ENCODE data around the gene RALGAPA1. TPM values are rescaled to one million over a fixed set of nuclear protein-coding genes. Genes with fewer than 3 reads are reported as not detected.
"Not testable (repeated sequence)": the region's sequence is repeated elsewhere in the genome, so short reads cannot be mapped to it uniquely, and the experiment has no call there.

The RALGAPA1 gene
- total RNA-seq, 1 donor from 2014 or later: 39.2 TPM

DNA sequence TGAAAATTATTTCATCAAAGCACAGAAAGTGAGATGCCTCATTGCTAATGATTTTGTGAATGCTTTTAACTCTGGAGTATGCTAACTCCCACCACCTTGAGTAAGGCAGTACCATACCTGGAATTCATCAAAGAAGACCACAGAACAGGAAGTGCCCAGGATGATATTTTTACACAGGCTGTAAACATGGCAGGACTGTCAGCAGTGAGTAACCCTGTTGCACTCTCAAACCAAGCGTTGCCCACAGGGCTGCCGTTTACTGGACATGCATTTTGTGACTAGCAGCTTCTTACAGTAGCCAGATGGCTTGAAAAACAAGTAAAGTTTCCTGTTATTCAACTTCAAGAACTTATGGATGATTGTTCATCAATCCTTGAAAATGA lies 42.4 kb downstream of the RALGAPA1 start:
- intact Hi-C loops (cut with micrococcal nuclease): no loop called here

DNA sequence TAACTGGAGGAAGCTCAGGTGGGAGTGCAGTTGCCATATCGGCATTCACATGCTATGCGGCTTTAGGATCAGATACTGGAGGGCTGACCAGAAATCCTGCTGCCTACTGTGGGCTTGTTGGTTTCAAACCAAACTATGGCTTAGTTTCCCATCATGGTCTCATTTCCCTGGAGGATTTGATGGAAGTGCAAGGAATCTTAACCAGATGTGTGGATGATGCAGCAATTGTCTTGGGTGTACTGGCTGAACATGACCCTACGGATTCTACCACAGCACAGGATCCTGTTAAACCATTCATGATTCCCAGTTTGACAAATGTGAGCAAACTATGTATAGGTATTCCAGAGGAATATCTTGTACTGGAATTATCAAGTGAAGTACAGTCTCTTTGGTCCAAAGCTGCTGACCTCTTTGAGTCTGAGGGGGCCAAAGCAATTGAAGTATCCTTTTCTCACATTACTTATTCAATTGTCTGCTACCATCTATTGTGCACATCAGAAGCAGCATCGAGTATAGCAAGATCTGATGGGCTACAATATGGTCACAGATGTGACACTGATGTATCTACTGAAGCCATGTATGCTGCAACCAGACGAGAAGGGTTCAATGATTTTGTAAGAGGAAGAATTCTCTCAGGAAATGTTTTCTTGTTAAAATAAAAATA lies 42.9 kb downstream of the RALGAPA1 start:
- intact Hi-C loops (cut with micrococcal nuclease): no loop called here

DNA sequence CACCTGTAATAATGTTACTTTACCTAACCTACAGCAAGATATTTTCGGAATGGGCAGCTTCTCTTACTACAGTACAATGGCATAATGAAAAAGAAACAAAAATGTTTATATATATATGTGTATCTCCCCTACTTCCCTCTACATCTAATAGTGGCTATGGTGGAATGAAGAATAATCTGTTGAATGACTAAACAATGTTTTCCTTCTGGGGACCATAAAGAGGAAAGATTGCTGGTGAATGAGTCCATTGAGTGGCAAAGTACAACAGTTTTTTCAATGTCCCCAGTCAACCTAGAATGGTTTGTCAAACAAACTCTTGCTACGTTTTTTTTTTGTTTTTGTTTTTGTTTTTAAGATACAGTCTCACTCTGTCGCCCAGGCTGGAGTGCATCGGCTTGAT lies 47.2 kb downstream of the RALGAPA1 start:
- intact Hi-C loops (cut with micrococcal nuclease): no loop called here

DNA sequence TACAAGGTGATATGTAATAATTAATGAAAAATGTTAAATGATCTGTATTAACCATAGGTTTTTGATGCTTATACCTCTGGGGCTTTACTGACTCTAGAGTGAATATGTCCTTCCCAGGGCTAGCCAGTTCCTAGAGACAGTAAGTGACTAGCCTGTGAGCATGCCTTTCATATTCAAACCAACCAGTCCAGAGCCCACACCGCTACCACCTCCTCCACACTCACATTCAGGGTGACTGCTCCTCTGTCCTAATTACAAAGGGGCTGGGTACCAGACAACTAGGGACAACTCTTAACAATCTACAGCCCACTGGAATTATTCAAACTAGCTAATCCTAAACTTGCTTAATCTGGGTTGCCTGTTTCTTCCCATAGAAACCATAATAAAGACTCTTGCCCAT lies 49.0 kb downstream of the RALGAPA1 start:
- intact Hi-C loops (cut with micrococcal nuclease): no loop called here

DNA sequence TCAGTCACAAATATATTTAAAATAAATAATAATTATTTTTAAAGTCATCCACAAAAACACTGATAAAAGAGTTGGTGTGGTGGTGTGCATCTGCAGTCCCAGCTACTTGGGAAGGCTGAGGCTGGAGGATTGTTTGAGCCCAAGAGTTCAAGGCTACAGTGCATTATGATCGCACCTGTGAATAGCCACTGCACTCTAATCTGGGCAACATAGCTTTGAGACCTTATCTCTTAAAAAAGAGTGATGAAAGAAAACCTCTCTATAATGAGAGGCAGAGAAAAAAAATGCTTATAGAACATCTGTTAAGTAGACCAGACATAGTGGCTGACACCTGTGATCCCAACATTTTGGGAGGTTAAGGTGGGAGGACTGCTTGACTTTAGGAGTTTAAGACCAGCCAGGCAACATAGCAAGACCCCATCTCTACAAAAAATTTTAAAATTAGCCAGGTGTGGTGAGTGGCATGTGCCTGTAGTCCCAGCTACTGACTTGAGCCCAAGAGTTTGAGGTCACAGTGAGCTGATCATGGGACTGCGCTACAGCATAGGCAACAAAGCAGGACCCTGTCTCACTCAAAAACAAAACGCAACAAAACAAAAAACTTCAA lies 50.5 kb downstream of the RALGAPA1 start:
- intact Hi-C loops (cut with micrococcal nuclease): no loop called here

DNA sequence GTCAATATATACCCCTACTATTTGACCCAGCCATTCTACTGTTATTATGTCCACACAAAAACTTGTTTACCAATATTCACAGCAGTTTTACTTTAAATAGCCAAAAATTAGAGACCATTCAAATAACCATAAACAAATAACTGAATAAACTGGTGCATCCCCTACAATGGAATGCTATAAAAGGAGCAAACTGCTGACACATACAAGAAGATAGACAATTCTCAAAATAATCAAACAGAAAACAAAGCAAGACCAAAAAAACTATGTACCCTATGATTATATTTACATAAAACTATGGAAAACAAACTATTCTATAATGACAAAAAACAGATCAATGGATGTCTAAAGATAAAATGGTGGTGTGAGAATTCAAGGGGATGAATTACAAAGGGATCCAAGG lies 54.4 kb downstream of the RALGAPA1 start:
- intact Hi-C loops (cut with micrococcal nuclease): no loop called here

DNA sequence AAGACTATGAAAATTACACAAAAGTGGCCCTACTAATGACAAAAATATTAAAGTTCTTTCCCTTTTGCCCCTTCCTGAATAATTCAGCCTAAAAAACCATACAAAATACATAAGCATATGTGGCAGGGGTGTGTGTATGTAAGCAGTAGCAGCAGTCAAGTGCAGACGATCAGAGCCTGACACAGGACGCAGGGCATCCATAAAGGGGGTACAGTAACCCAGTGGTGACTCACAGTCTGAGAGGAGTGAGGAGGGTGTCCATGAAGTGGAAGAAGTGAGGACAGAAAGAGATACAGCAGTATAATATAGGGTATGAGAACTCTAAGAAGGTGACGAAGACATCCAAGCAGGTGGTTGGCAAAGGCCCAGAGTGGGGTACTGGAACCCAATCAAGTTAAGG lies 56.7 kb downstream of the RALGAPA1 start:
- intact Hi-C loops (cut with micrococcal nuclease): no loop called here

DNA sequence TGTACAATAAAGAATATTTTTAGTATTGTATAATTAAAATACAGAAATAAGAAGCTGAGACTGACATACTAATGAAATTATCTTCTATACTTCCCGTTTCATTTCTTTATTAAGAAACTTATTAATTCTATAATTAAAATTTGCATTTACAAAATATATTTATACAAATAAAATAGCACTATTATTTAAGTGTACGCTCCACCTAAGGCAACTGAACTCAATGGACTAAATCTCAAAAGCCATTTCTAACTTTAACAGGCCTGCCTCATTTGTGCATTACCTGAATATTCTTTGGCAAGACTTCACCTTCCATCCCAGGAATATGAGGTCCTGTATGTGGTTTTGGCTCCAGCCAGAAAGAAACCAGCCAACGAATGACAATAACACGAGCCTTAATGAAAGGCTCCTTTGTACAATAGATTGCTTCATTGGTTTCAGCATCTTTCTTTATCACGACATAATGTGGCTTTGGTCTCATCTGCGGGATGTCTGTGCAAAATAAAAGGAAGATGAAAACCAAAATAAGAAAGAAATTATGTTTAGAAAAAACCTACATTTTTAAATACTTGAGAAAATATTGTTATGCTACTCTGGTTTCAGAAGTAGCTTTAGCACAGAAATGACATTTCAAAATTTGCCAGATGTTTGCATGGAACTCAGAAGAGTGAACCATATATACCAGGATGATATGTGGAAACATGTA lies 58.7 kb downstream of the RALGAPA1 start:
- intact Hi-C loops (cut with micrococcal nuclease): no loop called here

DNA sequence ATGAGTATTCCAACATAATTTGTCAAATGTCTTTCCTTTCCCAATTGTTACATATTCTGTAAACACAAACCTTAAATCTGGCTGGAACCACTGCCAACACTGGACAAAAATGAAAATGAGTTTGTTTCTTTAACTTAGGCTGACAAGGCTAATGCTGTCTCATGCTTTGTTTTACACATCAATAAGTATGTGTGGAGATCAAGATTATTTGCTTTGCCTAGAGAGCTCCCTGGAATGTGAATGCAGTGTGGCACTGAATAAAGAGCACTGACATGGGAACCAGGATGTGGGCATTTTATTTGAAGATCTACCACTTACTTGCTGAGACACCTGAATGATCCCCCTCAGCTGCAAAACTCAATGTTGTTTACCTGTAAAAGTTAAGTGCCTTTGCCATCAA lies 61.7 kb downstream of the RALGAPA1 start:
- intact Hi-C loops (cut with micrococcal nuclease): no loop called here

DNA sequence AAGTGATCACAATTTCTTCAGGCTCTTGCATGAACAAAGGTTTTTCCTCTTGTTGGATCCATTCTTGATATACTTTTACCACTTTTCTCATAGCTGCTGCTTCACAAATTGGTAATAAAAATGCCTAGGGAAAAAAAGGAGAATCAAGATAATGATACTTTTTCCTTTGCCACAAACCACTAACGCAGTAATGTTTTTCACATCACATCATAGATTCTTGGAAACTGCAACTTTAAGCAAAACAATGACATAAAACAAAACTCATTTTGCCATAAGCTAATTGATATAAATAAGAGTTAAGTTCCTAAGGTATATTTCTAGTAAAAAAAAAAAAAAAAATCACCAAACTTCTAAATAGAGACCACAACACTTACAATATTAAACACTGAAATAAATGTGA lies 66.7 kb downstream of the RALGAPA1 start:
- intact Hi-C loops (cut with micrococcal nuclease): loop anchor here (5.0 kb wide), 1 partner anchor 65 kb away; the partner anchor contains the start of gene RALGAPA1

DNA sequence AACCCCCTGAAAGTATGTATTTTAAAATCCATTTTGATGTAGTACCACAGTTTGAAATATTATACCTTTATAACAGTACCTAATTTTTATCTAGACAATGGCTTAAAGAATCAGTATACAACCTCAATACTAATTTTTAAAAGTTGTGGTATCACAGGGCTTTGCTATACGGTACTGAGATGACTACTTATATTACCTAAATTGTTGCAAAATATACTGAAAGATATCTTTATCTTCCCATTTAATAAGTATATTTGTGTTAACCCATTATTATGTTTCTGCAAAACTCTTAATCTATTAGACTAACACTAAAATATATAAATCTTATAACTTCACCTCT lies 67.1 kb downstream of the RALGAPA1 start:
- intact Hi-C loops (cut with micrococcal nuclease): loop anchor here (5.0 kb wide), 1 partner anchor 65 kb away; the partner anchor contains the start of gene RALGAPA1

DNA sequence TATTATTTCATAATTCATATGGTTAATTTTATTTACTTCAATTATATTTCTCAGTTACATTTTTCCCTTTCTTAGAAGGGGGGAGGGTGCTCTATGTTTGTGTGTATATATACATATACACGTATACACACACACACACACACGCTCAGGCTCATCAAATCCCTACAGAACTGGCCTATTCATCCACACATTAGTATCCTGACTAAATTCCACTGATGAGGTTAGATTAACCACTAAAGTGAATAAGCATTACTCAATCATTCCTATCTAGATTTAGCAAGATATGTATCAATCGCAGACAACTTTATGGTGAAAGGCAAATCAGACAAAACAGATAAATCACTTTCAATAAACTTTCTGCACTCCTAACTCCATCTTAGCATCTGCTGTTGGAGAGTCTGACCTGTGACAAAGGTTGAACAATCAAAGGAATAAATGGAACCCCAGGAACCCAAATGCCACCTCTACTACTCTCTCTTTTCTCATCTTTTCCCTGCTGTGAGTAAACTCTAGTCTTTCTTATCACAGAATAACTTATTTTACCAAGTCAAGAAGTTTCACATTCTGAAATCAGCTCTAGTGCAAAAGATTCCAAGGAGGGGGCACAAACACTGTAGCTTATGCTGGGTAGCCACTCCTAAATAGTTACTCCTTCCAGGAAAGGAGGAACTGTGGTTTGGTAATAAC lies 67.6 kb downstream of the RALGAPA1 start:
- intact Hi-C loops (cut with micrococcal nuclease): loop anchor here (5.0 kb wide), 1 partner anchor 66 kb away; the partner anchor contains the start of gene RALGAPA1

DNA sequence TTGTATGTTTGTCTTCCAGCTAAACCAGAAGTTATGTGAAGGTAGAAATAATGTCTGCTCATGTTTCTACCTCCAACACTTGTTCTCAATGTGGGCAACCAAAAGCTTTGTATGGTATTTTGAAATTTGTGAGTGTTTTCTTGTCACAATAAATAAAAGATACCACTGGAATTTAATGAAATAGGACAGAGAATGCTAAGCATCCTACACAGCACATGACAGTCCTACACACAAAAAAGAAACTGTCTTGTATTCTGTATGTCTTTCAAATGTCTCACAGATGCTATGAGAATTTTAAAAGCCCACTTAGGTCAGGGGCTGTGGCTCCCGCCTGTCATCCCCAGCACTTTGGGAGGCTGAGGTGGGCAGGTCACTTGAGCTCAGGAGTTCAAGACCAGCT lies 68.9 kb downstream of the RALGAPA1 start:
- intact Hi-C loops (cut with micrococcal nuclease): loop anchor here (5.0 kb wide), 1 partner anchor 67 kb away; the partner anchor contains the start of gene RALGAPA1

DNA sequence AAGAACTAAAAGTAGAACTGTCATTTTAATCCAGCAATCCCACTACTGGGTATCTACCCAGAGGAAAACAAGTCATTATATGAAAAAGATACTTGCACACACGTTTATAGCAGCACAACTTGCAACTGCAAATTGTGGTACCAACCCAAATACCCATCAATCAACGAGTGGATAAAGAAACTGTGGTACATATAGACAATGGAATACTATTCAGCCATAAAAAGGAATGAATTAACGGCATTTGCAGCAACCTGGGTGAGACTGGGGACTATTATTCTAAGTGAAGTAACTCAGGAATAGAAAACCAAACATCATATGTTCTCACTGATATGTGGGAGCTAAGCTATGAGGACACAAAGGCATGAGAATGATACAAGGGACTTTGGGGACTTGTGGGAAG lies 73.9 kb downstream of the RALGAPA1 start:
- intact Hi-C loops (cut with micrococcal nuclease): not testable (repeated sequence)

DNA sequence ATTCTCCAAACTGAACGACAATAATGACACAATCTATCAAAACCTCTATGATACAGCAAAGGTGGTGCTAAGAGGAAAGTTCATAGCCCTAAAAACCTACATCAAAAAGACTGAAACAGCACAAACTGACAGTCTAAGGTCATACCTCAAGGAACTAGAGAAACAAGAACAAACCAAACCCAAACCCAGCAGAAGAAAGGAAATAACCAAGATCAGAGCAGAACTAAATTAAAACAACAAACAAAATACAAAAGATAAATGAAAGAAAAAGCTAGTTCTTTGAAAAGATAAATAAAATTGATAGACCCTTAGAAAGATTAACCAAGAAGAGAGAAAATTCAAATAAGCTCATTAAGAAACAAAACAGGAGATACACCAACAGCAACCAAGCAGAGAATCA lies 75.6 kb downstream of the RALGAPA1 start:
- intact Hi-C loops (cut with micrococcal nuclease): not testable (repeated sequence)

DNA sequence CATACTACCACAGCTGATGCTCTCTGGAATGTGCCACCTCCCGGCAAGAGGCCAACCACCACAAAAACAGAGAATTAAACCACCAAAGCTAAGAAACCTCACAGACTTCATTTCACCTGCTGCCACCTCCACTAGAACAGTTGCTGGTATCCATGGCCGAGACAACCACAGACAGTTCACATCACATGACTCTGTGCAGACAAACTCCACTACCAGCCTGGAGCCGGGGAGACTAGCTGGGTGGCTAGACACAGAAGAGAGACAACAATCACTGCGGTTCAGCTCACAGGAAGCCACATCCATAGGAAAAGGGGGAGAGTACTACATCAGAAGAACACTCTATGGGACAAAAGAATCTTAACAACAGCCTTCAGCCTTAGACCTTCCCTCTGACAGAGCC lies 78.2 kb downstream of the RALGAPA1 start:
- intact Hi-C loops (cut with micrococcal nuclease): no loop called here

DNA sequence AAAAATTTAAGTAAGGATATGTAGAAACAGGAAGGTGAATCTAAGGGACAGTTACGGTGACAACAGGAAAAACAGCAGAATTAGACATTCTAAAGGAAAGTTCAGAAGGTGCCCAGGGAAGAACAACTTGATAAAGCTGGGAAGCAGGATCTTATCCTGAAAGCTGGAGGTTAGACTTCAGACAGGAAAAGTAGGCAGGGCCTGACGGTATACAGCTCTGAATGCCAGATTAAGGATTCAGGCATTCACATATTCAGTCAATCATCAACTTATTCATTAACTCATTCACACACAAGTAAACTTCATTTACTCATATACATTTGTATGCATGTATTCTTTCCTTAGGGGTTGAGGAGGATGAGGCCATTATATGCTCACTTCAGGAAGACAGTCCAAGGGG lies 81.3 kb downstream of the RALGAPA1 start:
- intact Hi-C loops (cut with micrococcal nuclease): no loop called here

DNA sequence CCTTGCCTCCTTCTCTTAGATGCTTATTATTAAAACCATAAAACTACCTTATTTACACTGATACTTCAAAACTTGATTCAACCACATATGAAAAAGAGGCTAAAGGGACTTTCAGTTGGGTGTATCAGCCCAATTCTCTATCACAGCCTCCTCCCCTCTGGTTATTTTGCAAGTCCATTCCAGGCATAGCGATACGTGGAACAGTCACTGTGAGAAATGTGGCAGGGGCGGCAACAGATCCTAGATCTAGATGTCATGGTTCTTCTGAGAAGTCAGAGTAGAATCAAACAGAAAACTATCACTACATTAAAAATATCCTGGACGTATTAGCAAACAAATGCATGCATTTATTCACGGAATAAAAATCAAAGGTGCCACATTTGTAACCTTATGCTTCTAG lies 83.2 kb downstream of the RALGAPA1 start:
- intact Hi-C loops (cut with micrococcal nuclease): no loop called here

DNA sequence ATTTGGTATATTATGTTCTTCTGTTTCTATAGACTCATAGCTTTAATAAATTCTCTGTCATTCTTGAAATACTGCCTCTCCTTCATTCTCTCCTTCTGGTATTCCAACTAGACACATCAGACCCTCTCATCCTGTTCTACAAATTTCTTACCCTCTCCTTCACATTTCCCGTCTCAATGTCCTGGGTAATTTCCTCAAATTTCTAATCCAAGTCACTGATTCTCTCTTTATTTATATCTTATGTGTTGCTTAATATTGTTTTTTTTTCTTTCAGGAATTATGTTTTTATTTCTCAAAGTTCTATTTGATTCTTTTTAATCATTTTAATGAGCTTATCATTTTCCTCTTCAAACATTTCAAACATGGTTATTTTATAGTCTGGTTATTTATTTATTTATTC lies 94.0 kb downstream of the RALGAPA1 start:
- intact Hi-C loops (cut with micrococcal nuclease): no loop called here

DNA sequence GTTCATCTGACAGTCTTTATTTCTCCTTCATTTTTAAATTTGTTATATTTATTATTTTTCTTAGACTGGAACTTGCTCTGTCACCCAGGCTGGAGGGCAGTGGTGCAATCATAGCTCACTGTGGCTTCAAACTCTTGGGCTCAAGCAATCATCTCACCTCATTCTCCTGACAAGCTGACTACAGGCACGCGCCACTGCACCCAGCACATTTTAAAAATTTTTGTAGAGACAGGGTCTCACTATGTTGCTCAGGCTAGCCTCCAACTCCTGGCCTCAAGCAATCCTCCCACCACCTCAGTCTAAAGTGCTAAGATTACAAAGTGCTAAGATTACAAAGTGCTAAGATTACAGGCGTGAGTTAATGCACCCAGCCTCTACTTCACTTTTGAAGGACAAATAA lies 96.6 kb downstream of the RALGAPA1 start:
- intact Hi-C loops (cut with micrococcal nuclease): no loop called here

DNA sequence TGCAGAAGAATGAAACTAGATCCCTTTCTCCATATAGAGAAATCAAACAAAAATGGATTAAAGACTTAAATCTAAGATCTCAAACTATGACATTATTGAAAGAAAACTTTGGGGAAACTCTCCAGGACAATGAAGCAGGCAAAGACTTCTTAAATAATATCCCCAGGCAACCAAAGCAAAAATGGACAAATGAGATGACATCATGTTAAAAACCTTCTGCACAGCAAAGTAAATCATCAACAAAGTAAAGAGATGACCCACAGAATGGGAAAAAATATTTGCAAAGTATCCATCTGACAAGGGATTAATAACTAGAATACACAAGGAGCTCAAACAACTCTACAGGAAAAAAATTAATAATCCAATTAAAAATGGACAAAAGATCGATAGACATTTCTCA lies 101.0 kb downstream of the RALGAPA1 start:
- intact Hi-C loops (cut with micrococcal nuclease): no loop called here

DNA sequence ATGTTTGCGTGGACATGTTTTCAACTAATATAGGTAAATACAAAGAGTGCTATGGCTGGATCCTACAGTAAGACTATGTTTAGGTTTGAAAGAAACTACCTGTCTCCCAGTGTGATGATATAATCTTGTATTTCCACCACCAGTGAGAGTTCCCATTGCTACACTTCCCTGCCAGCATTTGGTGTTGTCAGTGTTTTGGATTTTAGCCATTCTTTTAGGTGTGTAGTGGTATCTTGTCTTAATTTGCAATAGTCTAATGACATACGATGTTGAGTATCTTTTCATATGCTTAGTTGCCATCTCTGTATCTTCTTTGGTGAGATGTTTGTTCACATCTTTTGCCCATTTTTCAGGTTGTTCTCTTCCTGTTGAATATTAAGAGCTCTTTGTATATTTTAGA lies 103.5 kb downstream of the RALGAPA1 start:
- intact Hi-C loops (cut with micrococcal nuclease): no loop called here

Data from T-helper 2 cell treated with Interferon-gamma antibody and Interleukin-4, amounts not matched to agents 100 ng/mL and 5 ng/mL, for 36 hours (primary cell).